NCI-H1417 (cell line): ENCODE results near the gene PSME1.
"Not testable (repeated sequence)": the region's sequence is repeated elsewhere in the genome, so short reads cannot be mapped to it uniquely, and the experiment has no call there.

ENCODE experiments used
- DNase-seq, 3 experiments: peaks; one replicate each; lab custom pipeline; 2025; lab: John Stamatoyannopoulos, UW

Gene PSME1

GRCh38 chr14:24105609-24106239, 30.3 kb upstream of the PSME1 start:
- not testable (repeated sequence) for DNase-seq

- DNase-seq = no peak
Observed at GRCh38 chr14:24106672-24107271, 29.2 kb upstream of the PSME1 start.

DNA sequence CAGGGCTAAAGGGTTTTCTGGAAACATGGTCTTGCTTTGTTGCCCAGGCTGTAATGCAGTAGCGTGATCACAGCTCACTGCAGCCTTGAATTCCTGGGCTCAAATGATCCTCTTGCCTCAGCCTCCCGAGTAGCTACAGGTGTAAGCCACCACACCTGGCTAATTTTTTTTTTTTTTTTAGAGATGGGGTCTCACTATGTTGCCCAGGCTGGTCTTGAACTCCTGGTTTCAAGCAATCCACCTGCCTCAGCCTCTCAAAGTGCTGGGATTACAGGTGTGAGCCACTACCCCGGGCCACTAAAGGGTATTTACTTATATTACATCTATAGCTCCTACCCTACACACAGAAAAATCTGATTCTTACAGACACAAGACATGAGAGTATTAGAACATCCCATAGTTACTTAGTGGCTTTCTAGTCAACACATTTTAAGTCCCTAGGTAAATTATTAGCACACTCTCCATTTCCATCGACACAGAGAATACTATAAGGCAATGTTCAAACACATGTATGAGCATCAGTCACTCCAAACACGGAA, 27.6 kb upstream of the PSME1 start:
- DNase-seq = no peak

- no peak for DNase-seq
Observed at GRCh38 chr14:24110060-24110459, 25.9 kb upstream of the PSME1 start.

DNA sequence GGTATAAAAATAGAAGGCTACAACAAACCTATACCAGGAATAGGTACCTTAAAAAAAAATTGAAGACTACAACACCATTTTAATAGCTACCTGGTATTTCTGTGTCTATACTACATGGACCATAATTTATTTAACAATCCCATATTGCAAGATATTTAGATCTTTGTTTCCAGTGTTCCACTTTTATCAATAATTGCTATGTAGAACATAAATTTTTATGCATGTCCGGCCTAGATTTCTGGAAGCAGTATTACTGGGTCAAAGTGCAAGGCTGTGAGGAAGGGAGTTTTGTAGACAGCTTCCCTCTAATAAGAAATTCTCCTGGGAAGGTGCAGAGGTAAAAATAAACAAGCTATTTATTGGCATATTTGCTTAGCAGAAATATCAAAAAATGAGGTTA, 25.5 kb upstream of the PSME1 start:
- no peak for DNase-seq

DNA sequence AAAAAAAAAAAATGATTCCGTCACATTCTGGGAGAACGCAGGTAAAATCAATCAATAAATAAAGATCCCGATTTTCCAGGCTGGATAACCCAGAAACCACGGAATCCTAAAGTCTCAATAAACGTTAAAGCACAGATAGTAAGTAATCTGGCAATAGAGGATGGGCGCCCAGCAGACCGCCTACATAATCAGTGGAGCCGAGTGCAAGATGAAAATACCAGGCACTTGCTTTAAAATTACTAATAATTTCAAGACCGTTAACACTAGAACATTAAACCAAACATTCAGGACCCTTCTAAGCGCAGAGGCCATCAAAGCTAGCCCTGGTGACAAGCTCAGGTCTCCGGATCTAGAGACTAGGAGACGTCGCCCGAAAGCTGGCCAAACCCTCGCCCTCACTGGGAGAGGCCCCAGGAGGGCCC, 22.6 kb upstream of the PSME1 start:
- DNase-seq = peak in 1 of 3 experiments; percentile 57

DNA sequence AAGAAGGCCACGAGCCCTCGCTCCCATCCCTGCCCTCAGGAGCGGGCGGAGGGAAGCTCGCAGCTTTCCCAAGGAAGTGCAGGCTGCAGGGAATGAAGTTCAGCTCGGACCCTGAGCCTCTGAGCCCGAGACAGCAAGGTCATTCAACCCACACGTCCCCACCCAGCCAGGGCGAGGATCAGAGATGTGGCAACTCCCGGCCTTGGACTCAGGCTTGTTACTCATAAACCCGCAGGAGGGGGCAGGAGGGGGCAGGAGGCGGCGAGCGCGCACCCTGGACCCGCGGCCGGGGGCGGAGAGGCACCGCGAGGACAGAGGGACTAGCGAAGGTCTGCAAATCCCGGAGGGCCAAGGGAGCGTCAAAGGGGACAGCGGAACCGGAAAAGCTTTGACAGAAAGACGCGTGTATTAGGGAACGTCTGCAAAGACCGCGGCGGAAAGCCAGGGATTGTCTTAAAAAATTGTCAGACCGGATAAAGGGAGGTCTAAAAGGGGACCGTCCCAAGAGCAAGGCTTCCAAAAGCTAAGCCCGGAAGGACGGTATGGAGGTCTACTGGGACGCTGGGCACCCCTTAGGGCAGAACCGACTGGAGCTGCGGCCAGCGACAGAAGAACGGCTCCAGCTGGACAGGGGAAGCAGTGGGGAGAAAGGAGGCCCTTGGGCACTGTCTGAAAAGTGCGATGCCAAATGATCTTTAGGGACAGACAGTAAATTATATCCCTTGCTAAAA, 22.0 kb upstream of the PSME1 start:
- peak; percentile 90 to 96 (median 95) for DNase-seq

GRCh38 chr14:24114532-24115421, 21.2 kb upstream of the PSME1 start, which contains the start of the genes DCAF11 and NRL:
DCAF11 (plus strand) TSS chr14:24114777; CDS start chr14:24115595, 818 bp downstream.
NRL (minus strand) TSS chr14:24114949; CDS start chr14:24082848, 32,101 bp downstream.
- DNase-seq = peak; percentile 100

DNA sequence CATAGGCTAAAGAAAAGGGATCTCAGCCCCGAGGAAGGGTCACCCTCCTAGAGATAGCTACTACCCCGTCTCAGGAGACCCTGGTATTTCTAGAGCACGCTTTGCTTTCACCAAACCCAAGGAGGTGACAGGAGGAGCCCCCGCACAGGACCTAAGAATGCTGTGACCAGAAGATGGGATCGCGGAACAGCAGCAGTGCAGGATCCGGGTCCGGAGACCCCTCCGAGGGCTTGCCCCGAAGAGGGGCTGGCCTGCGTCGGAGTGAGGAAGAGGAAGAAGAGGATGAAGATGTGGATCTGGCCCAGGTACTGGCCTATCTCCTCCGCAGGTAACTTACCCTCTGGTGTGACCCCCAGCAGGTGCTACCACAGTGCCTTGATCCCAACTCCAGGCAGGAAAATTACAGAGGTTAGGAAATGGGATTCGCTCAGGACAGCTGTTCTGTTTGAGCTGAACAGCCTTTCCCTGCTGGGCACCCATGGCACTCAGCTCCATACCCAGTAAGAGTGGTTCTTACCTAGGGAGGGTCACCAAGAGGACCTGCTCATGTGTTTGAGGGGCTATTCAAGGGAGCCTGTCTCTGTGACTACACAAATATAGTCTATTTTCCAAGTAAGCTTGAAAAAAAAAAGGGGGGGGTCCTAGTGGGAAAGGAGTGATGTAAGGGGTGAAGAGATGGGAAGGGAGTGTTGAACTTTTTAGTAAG, 20.4 kb upstream of the PSME1 start:
- peak in 1 of 3 experiments; percentile 30 for DNase-seq

- no peak for DNase-seq
Observed at GRCh38 chr14:24116128-24116814, 19.7 kb upstream of the PSME1 start.

DNA sequence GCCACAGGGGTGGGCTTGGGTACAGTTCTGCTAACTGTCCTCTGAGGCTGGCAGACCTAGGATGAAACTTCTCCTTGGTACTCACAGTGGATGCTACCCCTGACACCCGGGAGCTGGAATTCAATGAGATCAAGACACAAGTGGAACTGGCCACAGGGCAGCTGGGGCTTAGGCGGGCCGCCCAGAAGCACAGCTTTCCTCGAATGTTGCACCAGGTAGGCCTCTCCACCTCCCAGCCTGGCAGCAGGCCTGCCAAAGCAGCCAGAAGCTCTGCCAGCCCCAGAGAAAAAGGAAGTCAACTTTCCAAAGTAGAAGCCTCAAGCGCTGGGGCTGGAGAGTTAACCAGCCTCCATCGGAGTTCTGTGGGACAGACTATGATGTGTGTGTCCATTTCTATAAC, 18.8 kb upstream of the PSME1 start:
- DNase-seq = no peak

- no peak for DNase-seq
Observed at GRCh38 chr14:24119691-24120090, 16.3 kb upstream of the PSME1 start.

DNA sequence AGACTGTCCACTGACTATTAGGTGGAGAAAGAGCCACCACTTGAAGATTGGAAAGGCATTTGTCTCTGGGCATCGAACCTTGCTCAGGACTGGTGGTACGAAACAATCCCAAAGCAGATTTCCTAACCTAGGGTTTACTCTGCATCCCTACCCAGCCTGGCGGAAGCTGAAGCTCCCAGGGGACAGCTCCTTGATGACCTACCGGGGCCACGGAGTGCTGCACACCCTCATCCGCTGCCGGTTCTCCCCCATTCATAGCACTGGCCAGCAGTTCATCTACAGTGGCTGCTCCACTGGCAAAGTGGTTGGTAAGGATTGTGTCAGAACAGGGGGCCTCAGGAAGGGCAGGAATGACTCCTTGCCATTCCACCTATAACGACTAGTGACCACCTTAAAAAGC, 14.8 kb upstream of the PSME1 start:
- no peak for DNase-seq

- DNase-seq = no peak
Observed at GRCh38 chr14:24122416-24122815, 13.6 kb upstream of the PSME1 start.

- no peak for DNase-seq
Observed at GRCh38 chr14:24122898-24123297, 13.1 kb upstream of the PSME1 start.

GRCh38 chr14:24123424-24124417, 12.3 kb upstream of the PSME1 start:
- no peak for DNase-seq

- DNase-seq = no peak
Observed at GRCh38 chr14:24126939-24127338, 9.1 kb upstream of the PSME1 start.

- no peak for DNase-seq
Observed at GRCh38 chr14:24127673-24128072, 8.3 kb upstream of the PSME1 start.

DNA sequence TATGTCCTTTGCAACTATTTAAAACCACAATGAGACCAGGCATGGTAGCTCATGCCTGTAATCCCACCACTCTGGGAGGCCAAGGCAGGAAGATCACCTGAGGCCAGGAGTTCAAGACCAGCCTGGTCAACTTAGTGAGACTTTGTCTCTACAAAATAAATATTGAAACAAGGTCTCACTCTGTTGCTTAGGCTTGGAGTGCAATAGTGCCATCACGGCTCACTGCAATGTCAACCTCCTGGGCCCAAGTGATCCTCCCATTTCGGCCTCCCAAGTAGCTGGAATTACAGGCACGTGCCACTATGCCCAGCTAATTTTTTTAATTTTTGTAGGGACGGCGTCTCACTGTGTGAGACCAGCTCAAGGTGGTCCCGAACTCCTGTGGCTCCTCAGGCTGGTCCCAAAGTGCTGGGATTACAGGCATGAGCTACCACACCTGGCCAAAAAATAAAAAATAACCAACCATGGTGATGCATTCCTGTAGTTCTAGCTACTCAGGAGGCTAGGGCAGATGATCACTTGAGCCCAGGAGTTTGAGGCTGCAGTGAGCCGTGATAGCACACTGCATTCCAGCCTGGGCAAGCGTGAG, 6.5 kb upstream of the PSME1 start:
- DNase-seq = no peak
